Ascending aorta (tissue), 2 donors: ENCODE measurements around the gene DNAI1. TPM values are rescaled to one million over a fixed set of nuclear protein-coding genes. Genes with fewer than 3 reads are reported as not detected.

Source experiments
- DNase-seq, 2 donors: peaks; one replicate each; pipeline ENCODE4 v3.0.0-alpha.2; 2019; ENCODE audit warnings: low spot score in 2 of 2
- H3K27ac ChIP-seq, 2 donors: fragments of 200-600 bp; sonication (generic); one replicate each; pipeline ENCODE4 v1.5.1; 2016 to 2017; ENCODE audit warnings: mild to moderate bottlenecking in 1 of 2
- H3K27me3 ChIP-seq: fragments of 200-600 bp; sonication (generic); one replicate; pipeline ENCODE4 v1.5.1; 2017
- H3K36me3 ChIP-seq, 2 donors: fragments of 200-600 bp; sonication (generic); one replicate each; pipeline ENCODE4 v1.5.1; 2016
- H3K4me1 ChIP-seq, 2 donors: fragments of 200-600 bp; sonication (generic); one replicate each; pipeline ENCODE4 v1.5.1; 2016 to 2017; ENCODE audit warnings: mild to moderate bottlenecking in 1 of 2
- H3K4me3 ChIP-seq, 2 donors: fragments of 200-600 bp; sonication (generic); one replicate each; pipeline ENCODE4 v1.5.1; 2016 to 2017; ENCODE audit warnings: mild to moderate bottlenecking in 1 of 2
- H3K9me3 ChIP-seq, 2 donors: fragments of 200-600 bp; sonication (generic); one replicate each; pipeline ENCODE4 v1.5.1; 2016
- CTCF ChIP-seq, 3 experiments: fragments of 200-600 bp in 2 of 3; fragments of 450-650 bp in 1 of 3; sonication (generic) in 2 of 3; IDR thresholded peaks; one replicate each; pipeline ENCODE4 v1.5.1; 2016 to 2019; ENCODE audit warnings: antibody characterized with exemption in 3 of 3, mild to moderate bottlenecking in 1 of 3, moderate library complexity in 1 of 3
- intact Hi-C: fragments of 100-400 bp; cut with DNase I; formaldehyde crosslinking; loops from one replicate; pipeline ENCODE4 v1.15.1; 2023
- total RNA-seq: library from RNA; depleted of rRNA; stranded (reverse); fragments of >200 nt; gene quantifications from one replicate; pipeline ENCODE4 v1.1.0, GENCODE V29; 2016

DNAI1 gene
- total RNA-seq, 1 donor from 2014 or later, result not detected

GRCh38 chr9:34566972-34567371, 108.4 kb downstream of the DNAI1 start:
- no peaks in the 10 kb centered on the region for H3K36me3 ChIP-seq
- TF ChIP-seq CTCF (IDR thresholded peaks at IDR 0.05), result no peak
- DNase-seq, result no peak
- no peak overlapping the region for H3K27ac ChIP-seq
- intact Hi-C loops, result no loop called here
- H3K27me3 ChIP-seq, result no peaks in the 10 kb centered on the region
- no peaks in the 10 kb centered on the region for H3K4me1 ChIP-seq
- H3K4me3 ChIP-seq, result no peak overlapping the region
- H3K9me3 ChIP-seq, result no peaks in the 10 kb centered on the region

DNA sequence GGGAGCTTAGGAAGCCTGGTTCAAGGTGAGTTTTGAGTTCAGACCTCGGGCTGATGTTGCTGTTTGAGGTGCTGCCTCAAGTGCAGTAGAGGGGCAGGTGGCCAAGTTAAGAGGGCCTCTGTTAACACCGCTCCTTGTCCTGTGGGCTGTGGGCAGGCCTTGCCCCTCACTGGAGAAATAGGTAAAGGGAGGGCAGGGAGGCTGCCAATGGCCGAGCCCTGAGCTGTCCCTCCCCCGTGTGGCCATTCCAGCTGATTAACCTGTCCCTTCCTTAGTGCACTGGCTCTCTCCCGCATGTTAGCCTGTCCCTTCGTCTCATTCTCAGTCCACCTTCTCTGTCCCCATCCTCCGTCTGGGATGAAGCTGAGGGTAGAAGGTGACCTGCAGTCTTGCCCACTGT, 109.5 kb downstream of the DNAI1 start:
- Histone ChIP-seq H3K4me1 (no peaks in the 10 kb centered on the region), H3K4me3 (no peak overlapping the region), H3K27ac (no peak overlapping the region), H3K9me3 (no peaks in the 10 kb centered on the region), H3K36me3 (no peaks in the 10 kb centered on the region), H3K27me3 (no peaks in the 10 kb centered on the region)
- intact Hi-C loops, result no loop called here
- TF ChIP-seq CTCF (IDR thresholded peaks at IDR 0.05), result no peak
- DNase-seq, result no peak

GRCh38 chr9:34568774-34569173, 110.2 kb downstream of the DNAI1 start:
- Histone ChIP-seq H3K9me3 (no peaks in the 10 kb centered on the region), H3K4me3 (no peak overlapping the region), H3K4me1 (no peaks in the 10 kb centered on the region), H3K27me3 (no peaks in the 10 kb centered on the region), H3K27ac (no peak overlapping the region), H3K36me3 (no peaks in the 10 kb centered on the region)
- TF ChIP-seq CTCF (IDR thresholded peaks at IDR 0.05), result no peak
- no peak for DNase-seq
- intact Hi-C loops, result no loop called here

DNA sequence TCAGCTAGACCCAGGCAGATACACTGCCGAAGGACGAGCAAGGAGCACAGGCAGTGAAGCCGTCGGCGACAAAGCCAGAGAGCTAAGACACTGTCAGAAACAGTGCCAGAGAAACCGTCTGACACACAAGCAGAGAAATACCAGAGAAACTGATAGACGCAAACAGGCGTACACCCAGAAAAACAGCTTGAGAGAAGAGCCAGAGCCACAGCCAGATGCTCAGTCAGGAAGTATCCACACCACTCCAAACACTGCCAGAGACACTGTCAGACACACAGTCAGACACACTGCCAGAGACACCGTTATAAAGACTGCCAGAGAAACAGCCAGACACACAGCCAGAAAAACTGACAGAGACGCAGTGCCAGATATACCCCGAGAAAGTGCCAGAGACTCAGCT, 111.8 kb downstream of the DNAI1 start:
- Histone ChIP-seq H3K27me3 (no peaks in the 10 kb centered on the region), H3K4me3 (no peak overlapping the region), H3K4me1 (no peaks in the 10 kb centered on the region), H3K36me3 (no peaks in the 10 kb centered on the region), H3K27ac (no peak overlapping the region), H3K9me3 (no peaks in the 10 kb centered on the region)
- no peak for TF ChIP-seq CTCF (IDR thresholded peaks at IDR 0.05)
- intact Hi-C loops, result no loop called here
- no peak for DNase-seq

Other genes with a start within 250 kb of the DNAI1 start
- gene KIF24, start 129.5 kb upstream of the DNAI1 start, total RNA-seq, result 0.21 TPM
- not detected for gene NUDT2, start 129.2 kb upstream of the DNAI1 start, total RNA-seq
- gene MYORG, start 81.9 kb upstream of the DNAI1 start, total RNA-seq, result 11.0 TPM
- 26.8 TPM for gene FAM219A, start 235 bp upstream of the DNAI1 start, total RNA-seq
- gene ENHO, start 64.2 kb downstream of the DNAI1 start, total RNA-seq, result not detected
- 4.7 TPM for gene CNTFR, start 130.9 kb downstream of the DNAI1 start, total RNA-seq
- 7.2 TPM for gene RPP25L, start 153.3 kb downstream of the DNAI1 start, total RNA-seq
- gene DCTN3, start 161.7 kb downstream of the DNAI1 start, total RNA-seq, result 31.7 TPM
- gene ARID3C, start 170.3 kb downstream of the DNAI1 start, total RNA-seq, result not detected
- gene SIGMAR1, start 179.0 kb downstream of the DNAI1 start, total RNA-seq, result 61.3 TPM
- gene GALT, start 187.9 kb downstream of the DNAI1 start, total RNA-seq, result 28.3 TPM
- gene IL11RA, start 193.4 kb downstream of the DNAI1 start, total RNA-seq, result 50.3 TPM
- 9.3 TPM for gene CCL27, start 203.9 kb downstream of the DNAI1 start, total RNA-seq
- 17.7 TPM for gene CCL19, start 232.5 kb downstream of the DNAI1 start, total RNA-seq